Measurements from ENCODE around the gene APOBEC3H. TPM values are rescaled to one million over a fixed set of nuclear protein-coding genes. Genes with fewer than 3 reads are reported as not detected.

APOBEC3H gene
- total and polyA plus RNA-seq, 2 experiments from 2014 or later, result not detected

GRCh38 chr22:39148727-39149535 lies 51.9 kb downstream of the APOBEC3H start:
- peak overlapping the region; percentile 74; the same call in 1 of the 2 replicates for H3K27ac ChIP-seq (ENCODE audit: low read depth)
- peaks cover 25% of the 10 kb centered on the region for H3F3A ChIP-seq (replicated peaks; ENCODE audit: low read depth)
- peak overlapping the region; percentile 60 for H3K4me2 ChIP-seq
- Mint-ChIP-seq H3K36me3 (ENCODE audit: low read depth) (no peaks in the 10 kb centered on the region), H3K27ac (peak overlapping the region; percentile 72; the same call in 1 of the 2 replicates), H3K27me3 (ENCODE audit: insufficient read depth, low read depth, poor library complexity) (peaks cover 33% of the 10 kb centered on the region), H3K4me3 (no peak overlapping the region), H3K9me3 (no peaks in the 10 kb centered on the region), H3K4me1 (peaks cover 33% of the 10 kb centered on the region)
- peak; percentile 19 for ATAC-seq
- peaks cover 38% of the 10 kb centered on the region for H3K4me1 ChIP-seq (ENCODE audit: insufficient read depth)
- no peak for TF ChIP-seq ETS1 (IDR thresholded peaks at IDR 0.05)
- TF ChIP-seq CREB1 (CRISPR knock-in tag; IDR thresholded peaks at IDR 0.05; ENCODE audit: low read depth), result no peak
- TF ChIP-seq ZNF462 (CRISPR knock-in tag; IDR thresholded peaks at IDR 0.05), result no peak
- H3K4me3 ChIP-seq, result no peak overlapping the region
- H3K79me2 ChIP-seq (replicated peaks; ENCODE audit: insufficient read depth), result no peaks in the 10 kb centered on the region
- peak; percentile 83 for DNase-seq (ENCODE audit: low spot score)
- H2AFZ ChIP-seq, result no peak overlapping the region
- no peaks in the 10 kb centered on the region for H3K36me3 ChIP-seq (ENCODE audit: insufficient read depth)
- peaks cover 14% of the 10 kb centered on the region for H3K27me3 ChIP-seq (ENCODE audit: insufficient read depth)
- H4K20me1 ChIP-seq (replicated peaks; ENCODE audit: insufficient read depth), result no peaks in the 10 kb centered on the region
- H3K9me2 ChIP-seq (ENCODE audit: insufficient read depth), result no peaks in the 10 kb centered on the region
